BLaER1 treated with 17β-estradiol and CSF1 and Interleukin-3, amounts not matched to agents 10 nM and 100 nM (cell line): Measurements from ENCODE around the gene DDX17.
A peak's percentile ranks its signal among the peaks of the same experiment; 100 is the strongest.

Experiments used
- H3K27ac ChIP-seq, 11 experiments: shearing (Covaris generic); formaldehyde crosslinking; 2 replicates each; pipeline ENCODE4 v1.8.1; 2022
- H3K27me3 ChIP-seq, 11 experiments: shearing (Covaris generic); formaldehyde crosslinking; 2 replicates each; pipeline ENCODE4 v1.8.1; 2022
- H3K36me3 ChIP-seq, 11 experiments: shearing (Covaris generic); formaldehyde crosslinking; 2 replicates each; pipeline ENCODE4 v1.8.1; 2022
- H3K4me1 ChIP-seq, 10 experiments: shearing (Covaris generic); formaldehyde crosslinking; 2 replicates each; pipeline ENCODE4 v1.8.1; 2022
- H3K4me2 ChIP-seq, 11 experiments: shearing (Covaris generic); formaldehyde crosslinking; 2 replicates each; pipeline ENCODE4 v1.8.1; 2022
- H3K4me3 ChIP-seq, 10 experiments: shearing (Covaris generic); formaldehyde crosslinking; 2 replicates each; pipeline ENCODE4 v1.8.1; 2022
- H3K9ac ChIP-seq, 11 experiments: shearing (Covaris generic); formaldehyde crosslinking; 2 replicates each; pipeline ENCODE4 v1.8.1; 2022
- H3K9me3 ChIP-seq, 11 experiments: shearing (Covaris generic); formaldehyde crosslinking; replicated peaks in 1 of 11; 2 replicates each; pipeline ENCODE4 v1.8.1; 2022
- H4K20me1 ChIP-seq, 11 experiments: shearing (Covaris generic); formaldehyde crosslinking; 2 replicates each; pipeline ENCODE4 v1.8.1; 2022
- Cebpa-rat ChIP-seq, 11 experiments: shearing (Covaris generic); IDR thresholded peaks; 2 replicates each; pipeline ENCODE4 v1.8.1; 2022

Gene DDX17

DNA sequence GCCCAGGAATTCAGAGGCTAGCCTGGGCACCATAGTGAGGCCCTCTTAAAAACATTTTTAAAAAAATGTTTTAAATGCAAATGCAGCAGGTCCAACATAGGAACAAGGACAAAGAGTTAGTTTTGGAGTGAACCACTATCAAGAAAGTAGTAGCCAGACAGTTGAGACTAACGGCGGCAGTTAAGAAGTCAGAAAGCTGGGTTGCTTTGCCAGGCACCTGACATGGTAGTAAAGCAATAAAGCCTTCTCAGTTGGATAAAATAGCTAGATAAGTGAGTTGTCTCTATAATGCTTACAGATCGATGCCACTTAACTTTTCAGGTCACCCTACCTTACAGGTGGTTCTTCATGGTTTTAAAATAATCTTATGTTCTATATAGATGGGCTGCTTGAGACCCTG lies 16.9 kb upstream of the DDX17 start:
- Histone ChIP-seq H3K4me1 (peaks cover 10 to 31% (median 20%) of the 10 kb centered on the region in 10 experiments), H3K4me3 (no peak overlapping the region), H3K9ac (no peak overlapping the region), H3K27me3 (peaks cover 0 to 28% (median 0%) of the 10 kb centered on the region in 11 experiments; a peak in 3 of 22 replicates), H4K20me1 (peaks cover 0 to 4% (median 0%) of the 10 kb centered on the region in 11 experiments; a peak in 1 of 22 replicates), H3K27ac (no peak overlapping the region), H3K36me3 (no peaks in the 10 kb centered on the region), H3K9me3 (no peaks in the 10 kb centered on the region), H3K4me2 (no peak overlapping the region)
- TF ChIP-seq Cebpa-rat (IDR thresholded peaks at IDR 0.05) = no peak

DNA sequence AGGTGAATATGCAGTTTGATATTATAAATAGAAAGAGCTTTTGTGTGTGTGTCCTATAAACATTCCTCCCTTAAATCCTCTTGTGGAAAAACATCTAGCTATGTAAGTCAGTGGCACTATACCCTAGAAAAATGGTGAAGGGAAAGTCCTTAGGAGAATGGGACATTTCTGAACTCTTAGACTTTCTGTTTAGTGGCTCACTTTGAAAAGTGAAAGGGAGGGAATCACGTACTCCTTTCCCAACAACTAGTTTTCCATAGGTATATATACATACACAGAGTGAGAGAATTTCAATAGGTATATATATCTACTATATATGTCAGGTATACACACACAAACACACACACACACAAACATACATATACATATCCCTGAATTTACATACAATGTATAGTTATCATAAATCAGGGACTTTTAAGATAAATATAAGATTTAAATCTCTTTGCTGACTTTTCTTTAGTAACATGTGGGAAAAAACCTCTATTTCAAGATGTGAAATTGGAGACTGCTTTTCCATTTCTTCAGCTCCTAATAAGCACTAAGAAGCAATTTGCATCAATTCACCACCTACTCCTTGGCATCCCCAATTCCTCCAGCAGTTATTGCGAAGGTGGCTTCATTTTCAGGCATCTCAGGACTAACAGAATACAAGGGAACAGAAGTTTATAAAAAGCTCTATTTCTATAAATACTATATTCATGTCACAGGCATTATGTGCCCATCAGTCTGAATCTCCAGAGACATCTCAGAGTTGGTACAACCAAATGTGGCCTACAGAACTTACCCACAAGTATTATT lies 13.5 kb upstream of the DDX17 start:
- Histone ChIP-seq H3K4me3 (no peak overlapping the region), H3K9ac (no peak overlapping the region), H4K20me1 (peaks cover 0 to 4% (median 0%) of the 10 kb centered on the region in 11 experiments; a peak in 1 of 22 replicates), H3K9me3 (no peaks in the 10 kb centered on the region), H3K27me3 (peaks cover 0 to 22% (median 0%) of the 10 kb centered on the region in 11 experiments; a peak in 3 of 22 replicates), H3K36me3 (no peaks in the 10 kb centered on the region), H3K4me1 (peaks cover 9 to 30% (median 20%) of the 10 kb centered on the region in 10 experiments), H3K4me2 (peak overlapping the region in 7 of 11 experiments; percentile 0 to 67 (median 41); a peak in 13 of 22 replicates), H3K27ac (peak overlapping the region in 1 of 11 experiments; percentile 28; a peak in 2 of 22 replicates)
- TF ChIP-seq Cebpa-rat (IDR thresholded peaks at IDR 0.05) = no peak

DNA sequence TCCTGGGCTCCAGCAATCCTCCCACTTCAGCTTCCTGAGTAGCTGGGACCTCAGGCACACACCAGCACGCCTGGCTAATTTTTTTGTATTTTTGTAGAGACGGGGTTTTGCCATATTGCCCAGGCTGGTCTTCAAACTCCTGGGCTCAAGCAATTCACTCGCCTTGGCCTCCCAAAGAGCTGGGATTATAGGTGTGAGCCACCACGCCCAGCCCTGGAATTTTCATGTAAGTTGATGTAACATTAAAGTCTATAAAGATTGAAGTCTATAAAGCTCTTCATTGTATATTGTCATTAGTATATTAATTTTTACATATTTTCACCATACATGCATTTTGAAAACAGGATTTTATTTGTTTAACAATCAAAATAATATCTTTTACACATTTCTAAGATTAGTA lies 12.5 kb upstream of the DDX17 start:
- Histone ChIP-seq H3K9ac (no peak overlapping the region; a peak in 1 of 22 replicates), H3K27me3 (peaks cover 0 to 23% (median 0%) of the 10 kb centered on the region in 11 experiments; a peak in 3 of 22 replicates), H4K20me1 (no peaks in the 10 kb centered on the region), H3K36me3 (no peaks in the 10 kb centered on the region), H3K4me1 (peaks cover 0 to 25% (median 13%) of the 10 kb centered on the region in 10 experiments; a peak in 15 of 20 replicates), H3K27ac (no peak overlapping the region), H3K4me2 (no peak overlapping the region; a peak in 1 of 22 replicates), H3K4me3 (no peak overlapping the region), H3K9me3 (no peaks in the 10 kb centered on the region)
- TF ChIP-seq Cebpa-rat (IDR thresholded peaks at IDR 0.05) = no peak

DNA sequence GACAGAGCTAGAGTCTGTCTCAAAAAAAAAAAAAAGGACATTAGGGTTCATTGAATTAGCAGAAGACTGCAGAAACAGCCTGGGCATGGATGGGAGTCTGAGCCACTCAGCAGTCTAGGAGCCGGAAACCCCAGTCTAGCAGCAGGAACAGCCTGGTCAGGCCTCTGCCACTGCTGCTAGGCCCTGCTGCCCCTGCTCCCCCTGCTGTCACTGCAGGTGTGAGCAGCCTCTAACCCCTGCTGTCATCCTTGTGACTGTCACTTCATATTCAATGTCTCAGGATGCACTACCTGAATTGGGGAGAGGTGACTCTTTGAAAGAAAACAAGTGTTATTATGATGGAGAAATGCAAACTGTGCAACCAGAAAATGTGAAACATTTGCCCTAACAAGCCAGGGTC lies 7.0 kb upstream of the DDX17 start:
- Histone ChIP-seq H3K4me1 (peaks cover 8 to 36% (median 27%) of the 10 kb centered on the region in 10 experiments), H3K27me3 (peaks cover 0 to 6% (median 0%) of the 10 kb centered on the region in 11 experiments; a peak in 1 of 22 replicates), H3K4me3 (no peak overlapping the region), H3K27ac (no peak overlapping the region), H3K36me3 (no peaks in the 10 kb centered on the region), H3K9ac (peak overlapping the region in 1 of 11 experiments; percentile 23; a peak in 1 of 22 replicates), H3K4me2 (peak overlapping the region in 8 of 11 experiments; percentile 0 to 25 (median 16); a peak in 7 of 22 replicates), H4K20me1 (no peaks in the 10 kb centered on the region), H3K9me3 (no peaks in the 10 kb centered on the region)
- TF ChIP-seq Cebpa-rat (IDR thresholded peaks at IDR 0.05) = no peak

DNA sequence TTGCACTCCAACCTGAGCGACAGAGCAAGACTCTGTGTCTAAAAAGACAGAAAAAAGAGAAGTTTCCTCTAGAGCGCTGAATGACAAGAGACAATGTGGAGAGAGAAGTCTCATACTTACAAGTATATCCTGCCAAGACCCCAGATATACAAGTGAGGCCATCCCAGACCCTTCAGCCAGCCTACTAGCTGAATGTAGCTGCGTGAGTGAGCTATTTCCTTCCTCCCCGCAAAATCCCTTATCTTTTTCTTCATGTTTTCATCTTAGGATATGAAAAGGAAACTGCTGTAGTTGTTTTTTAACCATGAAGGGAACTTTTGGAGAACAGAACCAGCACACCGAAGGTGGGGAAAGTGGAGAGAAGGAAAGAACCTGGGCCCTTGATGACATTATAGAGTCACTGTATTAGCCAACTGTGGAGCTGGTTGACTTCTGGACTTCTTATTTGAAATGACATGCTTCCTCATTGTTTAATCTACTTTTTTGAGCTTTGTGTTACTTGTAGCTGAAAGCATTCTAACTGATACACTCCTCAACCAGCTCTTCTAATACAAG lies 4.4 kb upstream of the DDX17 start:
- H4K20me1 ChIP-seq = peaks cover 0 to under 1% (median 0%) of the 10 kb centered on the region in 11 experiments; a peak in 3 of 22 replicates
- no peak overlapping the region for H3K9ac ChIP-seq
- no peaks in the 10 kb centered on the region for H3K36me3 ChIP-seq
- H3K27ac ChIP-seq = no peak overlapping the region; a peak in 1 of 22 replicates
- H3K27me3 ChIP-seq = 0 out of 22 replicates have a peak, but pooled peaks cover 0 to 6% (median 0%) of the 10 kb centered on the region in 11 experiments
- no peaks in the 10 kb centered on the region for H3K9me3 ChIP-seq
- peak overlapping the region in 9 of 11 experiments; percentile 3 to 61 (median 28); a peak in 13 of 22 replicates for H3K4me2 ChIP-seq
- no peak overlapping the region for H3K4me3 ChIP-seq
- H3K4me1 ChIP-seq = peaks cover 13 to 47% (median 36%) of the 10 kb centered on the region in 10 experiments
- TF ChIP-seq Cebpa-rat (IDR thresholded peaks at IDR 0.05) = no peak

DNA sequence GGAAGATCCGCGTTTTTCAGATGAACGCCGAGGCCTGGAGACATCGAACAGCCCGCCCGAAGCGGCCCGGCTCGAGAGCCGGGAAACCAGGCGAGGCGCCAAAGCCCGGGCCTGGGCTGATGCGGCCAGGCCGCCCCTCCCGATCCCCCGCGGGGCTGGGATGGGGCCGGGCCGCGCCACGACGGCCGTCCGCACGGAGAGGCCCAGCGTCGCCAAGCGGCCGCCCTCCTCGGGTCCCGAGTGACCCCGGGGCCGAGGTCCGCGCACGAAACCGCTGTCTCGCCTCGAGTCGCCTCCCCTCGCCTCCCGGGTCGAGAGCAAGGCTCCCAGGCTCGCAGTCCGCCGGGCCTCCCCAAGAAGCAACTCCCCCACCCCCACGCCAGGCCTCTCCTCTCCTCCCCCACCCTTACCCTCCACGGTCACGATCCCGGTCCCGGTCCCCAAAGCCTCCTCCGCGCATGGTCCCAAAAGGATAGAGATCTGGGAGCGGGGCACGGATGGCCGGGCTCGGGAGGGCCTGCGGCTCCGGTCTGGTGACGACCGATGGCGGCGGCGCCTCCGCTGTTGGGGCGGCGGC lies 482 bp downstream of the DDX17 start:
- H3K9me3 ChIP-seq = no peaks in the 10 kb centered on the region
- H3K4me1 ChIP-seq = peaks cover 36 to 62% (median 48%) of the 10 kb centered on the region in 10 experiments
- no peak for TF ChIP-seq Cebpa-rat (IDR thresholded peaks at IDR 0.05)
- H3K4me3 ChIP-seq = peak overlapping the region; percentile 78 to 95 (median 93)
- H3K4me2 ChIP-seq = peak overlapping the region; percentile 79 to 97 (median 94)
- peaks cover 41 to 49% (median 47%) of the 10 kb centered on the region in 11 experiments for H4K20me1 ChIP-seq
- H3K9ac ChIP-seq = peak overlapping the region; percentile 98 to 100 (median 100)
- H3K36me3 ChIP-seq = peaks cover 26 to 47% (median 40%) of the 10 kb centered on the region in 11 experiments
- peak overlapping the region; percentile 99 to 100 (median 100) for H3K27ac ChIP-seq
- H3K27me3 ChIP-seq = 0 out of 22 replicates have a peak, but pooled peaks cover 0 to 3% (median 0%) of the 10 kb centered on the region in 11 experiments

DNA sequence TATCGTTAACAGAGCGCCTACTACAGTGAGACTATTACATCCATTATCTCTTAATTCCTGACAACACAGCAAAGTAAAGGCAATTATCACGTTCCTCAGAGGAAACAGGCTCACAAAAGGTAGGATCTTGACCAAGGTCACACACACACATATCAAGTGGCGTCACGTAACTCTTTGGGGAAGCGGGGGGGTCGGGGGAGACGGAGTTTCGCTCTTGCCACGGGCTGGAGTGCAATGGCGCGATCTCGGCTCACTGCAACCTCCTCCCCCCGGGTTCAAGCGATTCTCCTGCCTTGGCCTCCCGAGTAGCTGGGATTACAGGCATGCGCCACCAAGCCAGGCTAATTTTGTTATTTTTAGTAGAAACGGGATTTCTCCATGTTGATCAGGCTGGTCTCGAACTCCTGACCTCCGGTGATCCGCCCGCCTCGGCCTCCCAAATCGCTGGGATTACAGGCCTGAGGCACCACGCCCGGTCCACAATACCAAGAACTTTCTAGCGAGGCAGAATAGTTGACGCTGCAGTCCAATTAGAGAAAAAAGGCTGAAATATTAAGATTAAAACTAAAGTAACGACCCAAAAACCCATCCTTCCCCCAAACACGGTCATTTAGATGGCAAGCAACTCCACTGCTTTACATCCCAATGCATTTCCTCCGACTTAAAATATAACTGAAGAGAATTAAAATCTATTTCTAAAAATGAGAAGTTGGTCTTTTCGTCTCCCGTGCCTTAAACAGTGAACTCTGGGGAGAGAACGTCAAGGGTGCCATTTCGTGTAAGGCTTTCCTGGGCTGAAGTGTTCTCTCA lies 1.2 kb downstream of the DDX17 start:
- Histone ChIP-seq H3K27me3 (no peaks in the 10 kb centered on the region), H3K36me3 (peaks cover 33 to 54% (median 46%) of the 10 kb centered on the region in 11 experiments), H3K27ac (peak overlapping the region; percentile 99 to 100 (median 100)), H3K4me3 (peak overlapping the region; percentile 78 to 95 (median 93)), H3K4me1 (peaks cover 31 to 59% (median 43%) of the 10 kb centered on the region in 10 experiments), H4K20me1 (peaks cover 48 to 56% (median 54%) of the 10 kb centered on the region in 11 experiments), H3K9ac (peak overlapping the region; percentile 98 to 100 (median 100)), H3K9me3 (no peaks in the 10 kb centered on the region), H3K4me2 (peak overlapping the region; percentile 79 to 97 (median 94))
- no peak for TF ChIP-seq Cebpa-rat (IDR thresholded peaks at IDR 0.05)

DNA sequence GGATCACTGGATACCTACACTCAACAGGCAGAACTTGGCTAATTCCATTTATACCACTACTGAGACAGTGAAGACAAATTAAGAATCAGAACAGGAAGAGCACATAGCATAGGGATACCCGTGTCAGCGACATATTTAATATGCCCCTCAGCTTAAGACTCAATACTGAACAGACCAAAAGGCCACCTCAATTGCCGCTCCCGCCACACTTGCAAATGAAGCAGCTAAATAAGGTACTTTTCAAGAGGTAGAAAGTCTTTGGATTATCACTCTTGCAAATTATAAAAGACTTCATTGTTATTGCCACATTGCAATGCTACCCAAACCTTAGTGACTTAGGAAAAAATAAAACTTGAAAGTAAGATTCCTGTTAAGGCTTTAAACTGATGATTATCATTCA lies 3.1 kb downstream of the DDX17 start:
- Histone ChIP-seq H3K27me3 (no peaks in the 10 kb centered on the region), H3K9ac (peak overlapping the region in 7 of 11 experiments; percentile 4 to 100 (median 100); a peak in 10 of 22 replicates), H3K9me3 (no peaks in the 10 kb centered on the region), H3K4me1 (peaks cover 29 to 41% (median 35%) of the 10 kb centered on the region in 10 experiments), H3K27ac (no peak overlapping the region), H3K36me3 (peaks cover 52 to 73% (median 66%) of the 10 kb centered on the region in 11 experiments), H3K4me2 (peak overlapping the region; percentile 79 to 97 (median 94)), H3K4me3 (peak overlapping the region in 9 of 10 experiments; percentile 3 to 94 (median 90); a peak in 10 of 20 replicates), H4K20me1 (peaks cover 67 to 75% (median 73%) of the 10 kb centered on the region in 11 experiments)
- no peak for TF ChIP-seq Cebpa-rat (IDR thresholded peaks at IDR 0.05)
